ENCODE data around the gene COMMD8. TPM values are rescaled to one million over a fixed set of nuclear protein-coding genes. Genes with fewer than 3 reads are reported as not detected.
A peak's percentile ranks its signal among the peaks of the same experiment; 100 is the strongest.

Gene COMMD8
- total RNA-seq, 1 donor from 2014 or later, result 15.7 TPM

DNA sequence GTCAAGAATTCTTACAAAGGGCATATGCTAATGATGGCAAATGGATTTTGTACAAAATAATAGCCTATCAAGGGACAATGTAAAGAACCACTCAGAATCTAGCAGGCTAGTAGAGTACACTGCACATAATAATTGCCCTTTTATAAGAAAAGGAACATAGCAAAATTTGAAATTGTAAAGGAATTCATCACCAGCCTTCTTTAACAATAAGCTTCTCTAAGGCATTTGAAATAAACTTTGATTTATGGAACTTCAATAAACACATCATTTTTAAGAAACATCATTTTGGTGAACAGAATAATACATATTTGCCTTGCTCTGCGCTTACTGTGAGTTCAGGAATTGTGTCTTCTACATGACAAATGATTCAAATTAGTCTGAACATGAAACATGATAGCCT lies 11.9 kb upstream of the COMMD8 start:
- no peak for ATAC-seq
- DNase-seq, result no peak
- intact Hi-C loops (cut with micrococcal nuclease), result no loop called here

DNA sequence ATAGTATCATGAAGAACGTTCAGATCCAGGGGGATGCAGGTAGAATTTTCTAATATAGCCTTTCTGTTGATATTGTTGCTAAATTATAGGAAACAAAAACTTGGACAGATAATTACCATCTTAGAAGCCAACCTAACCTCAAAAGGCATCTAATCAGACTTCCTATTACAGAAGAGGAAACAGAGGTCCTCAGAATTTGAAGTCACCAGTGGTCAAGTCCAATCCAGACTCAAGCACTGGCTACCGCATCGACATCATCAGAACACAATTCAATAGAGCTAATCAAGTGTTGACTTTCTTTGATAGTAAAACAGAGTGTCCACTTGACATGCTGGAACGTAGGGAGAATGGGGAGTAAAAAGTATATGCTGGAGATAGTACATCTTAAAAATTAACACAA lies 11.3 kb upstream of the COMMD8 start:
- no peak for ATAC-seq
- no peak for DNase-seq
- intact Hi-C loops (cut with micrococcal nuclease), result no loop called here

DNA sequence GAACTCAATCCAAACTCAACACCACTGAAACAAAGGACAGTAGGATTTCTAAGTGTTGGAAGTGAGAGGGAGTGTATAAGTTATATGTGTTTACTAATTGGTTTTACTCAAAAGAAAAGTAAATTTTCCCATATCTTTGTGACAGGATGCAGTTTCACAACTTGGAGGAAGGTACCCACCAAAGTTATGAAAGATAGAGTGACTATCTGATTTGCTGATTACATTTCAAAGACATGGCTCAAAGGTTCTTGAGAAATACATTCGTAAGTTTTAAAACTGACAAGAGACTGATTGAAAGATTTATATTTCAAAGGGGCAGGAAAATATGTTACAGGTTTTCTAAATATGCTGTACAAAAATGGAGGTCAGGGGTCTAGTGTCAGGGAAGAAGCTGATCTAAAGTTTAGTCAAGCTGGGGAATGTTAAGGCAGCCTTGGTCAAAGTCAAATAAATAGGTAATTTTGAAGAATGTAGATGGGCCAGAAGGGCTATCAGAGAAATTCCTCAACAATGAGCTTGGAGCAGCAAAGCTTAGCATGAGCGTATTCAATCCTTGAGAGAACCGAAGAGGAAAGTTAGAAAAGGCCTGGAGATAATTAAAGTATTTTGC lies 9.7 kb upstream of the COMMD8 start:
- ATAC-seq (no peak), DNase-seq (no peak)
- intact Hi-C loops (cut with micrococcal nuclease), result no loop called here

DNA sequence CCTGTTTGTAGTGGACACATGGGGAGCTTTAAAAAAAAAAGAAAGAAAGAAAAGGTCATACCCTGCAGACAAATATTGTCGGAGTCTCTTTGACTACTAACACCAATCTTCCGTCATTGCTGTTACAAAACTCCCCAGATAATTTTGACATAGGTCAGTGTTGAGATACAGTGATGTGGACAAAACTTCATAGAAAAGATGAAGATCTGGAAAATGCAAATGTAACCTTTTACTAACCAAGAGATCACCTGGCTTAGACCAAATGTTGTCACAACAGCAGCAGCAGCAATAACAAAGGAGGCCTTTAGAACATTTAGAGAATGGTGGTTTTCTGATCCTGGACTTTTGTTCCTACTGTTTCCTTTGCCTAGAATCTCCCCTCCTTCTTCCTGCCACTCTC lies 8.1 kb upstream of the COMMD8 start:
- no peak for ATAC-seq
- no peak for DNase-seq

DNA sequence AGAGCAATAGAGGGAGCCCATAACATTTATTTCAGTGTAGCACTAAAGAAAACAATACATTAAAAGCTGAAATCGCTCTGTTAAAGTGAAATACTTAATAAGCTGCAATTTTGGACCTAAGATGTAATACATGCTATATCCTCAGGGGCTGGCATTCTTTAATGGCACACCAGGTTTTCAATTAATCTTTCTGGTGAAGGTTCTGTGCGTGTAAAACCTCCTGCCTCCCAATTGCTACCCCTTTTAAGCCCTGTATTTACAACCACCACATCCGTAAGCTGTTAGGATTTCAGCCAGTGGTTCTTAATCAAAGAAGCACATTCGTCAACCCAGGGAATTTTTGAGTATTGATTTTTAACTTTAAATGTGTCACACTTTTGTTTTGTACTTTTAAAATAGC lies 7.6 kb upstream of the COMMD8 start:
- ATAC-seq (no peak), DNase-seq (no peak)
- intact Hi-C loops (cut with micrococcal nuclease), result no loop called here

More for the DNA sequence above, 8.1 kb upstream of the COMMD8 start:
- intact Hi-C loops (cut with micrococcal nuclease), result no loop called here

DNA sequence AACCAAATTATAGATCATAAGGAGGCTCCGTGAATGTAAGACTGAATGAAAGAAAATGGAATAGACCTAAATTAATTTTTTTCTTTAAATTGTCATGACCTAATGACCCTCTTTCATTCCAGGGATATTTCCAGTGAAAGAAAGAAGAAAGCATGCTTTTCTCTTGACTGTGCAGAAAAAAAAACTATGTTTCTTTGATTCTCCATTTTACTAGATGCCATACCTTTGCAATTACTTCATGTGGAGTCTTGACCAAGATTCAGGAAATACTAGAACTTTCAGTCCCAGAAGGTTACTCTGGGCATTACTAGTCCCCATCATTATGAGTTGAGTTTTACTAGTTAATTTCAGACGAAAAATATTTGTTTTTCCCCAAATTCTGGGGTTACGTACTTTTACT lies 6.4 kb upstream of the COMMD8 start:
- intact Hi-C loops (cut with micrococcal nuclease), result no loop called here
- no peak for DNase-seq
- ATAC-seq, result no peak

DNA sequence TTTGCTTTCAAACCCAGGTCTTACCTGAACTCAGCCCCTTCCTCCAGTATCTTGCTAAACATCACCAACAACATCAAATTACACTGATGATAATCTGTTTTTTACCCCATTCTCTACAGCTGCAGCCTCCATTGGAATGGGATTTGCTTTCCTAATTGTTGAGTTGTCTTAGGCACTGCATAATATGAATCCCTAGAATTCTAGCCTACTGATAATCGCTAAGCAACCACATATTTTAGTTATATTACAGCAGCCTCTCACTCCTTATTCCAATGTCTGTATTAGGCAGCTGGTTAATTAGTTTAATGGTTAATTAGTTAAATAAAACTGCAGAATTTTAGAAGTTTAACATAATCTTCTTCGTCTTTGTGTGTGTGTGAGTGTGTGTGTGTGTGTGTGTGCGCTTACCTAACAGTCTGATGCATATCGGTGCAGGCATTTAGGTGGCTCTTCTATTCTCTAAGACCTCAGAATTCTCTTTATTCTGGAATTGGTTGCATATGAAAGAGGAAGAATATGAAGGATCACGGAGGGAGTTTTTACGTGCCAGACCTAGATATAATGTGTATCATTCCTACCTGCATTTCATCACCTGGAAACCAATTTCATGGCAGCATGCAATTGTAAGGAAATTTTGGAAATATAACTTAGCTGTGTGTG lies 5.3 kb upstream of the COMMD8 start:
- intact Hi-C loops (cut with micrococcal nuclease), result no loop called here
- no peak for ATAC-seq
- DNase-seq, result no peak

DNA sequence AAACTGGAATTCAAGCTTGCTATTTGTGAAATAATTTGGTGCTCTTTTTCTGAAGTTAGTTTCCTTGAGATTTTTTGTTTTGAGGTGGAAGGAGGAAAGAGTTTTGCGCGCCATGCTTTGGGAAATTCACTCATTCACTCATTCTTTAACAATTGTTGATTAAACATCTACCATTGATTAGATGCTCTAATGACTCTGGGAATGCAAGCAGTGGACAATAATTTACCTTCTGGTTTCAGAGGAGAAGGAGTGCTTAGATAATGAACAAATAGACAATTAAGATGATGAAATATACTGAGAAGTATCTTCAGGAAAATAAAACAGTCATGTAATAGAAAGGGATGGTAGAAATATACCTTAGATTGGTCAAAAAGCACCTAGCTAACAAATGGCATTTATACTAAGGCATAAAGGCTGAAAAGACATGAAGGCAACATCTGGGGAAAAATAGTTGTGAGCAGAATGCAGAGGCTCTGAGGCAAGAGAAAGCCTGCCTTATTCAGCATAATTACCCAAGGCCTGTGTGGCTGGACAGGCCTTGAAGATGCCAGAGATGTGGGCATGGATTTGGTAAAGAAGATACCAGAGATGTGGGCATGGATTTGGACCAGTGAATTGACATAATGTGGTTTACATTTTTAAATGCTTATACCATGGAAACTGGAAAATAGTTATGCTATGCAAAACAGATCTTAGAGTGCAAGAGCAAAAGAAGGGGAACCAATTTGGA lies 2.7 kb upstream of the COMMD8 start:
- intact Hi-C loops (cut with micrococcal nuclease), result no loop called here
- DNase-seq (no peak), ATAC-seq (no peak)

DNA sequence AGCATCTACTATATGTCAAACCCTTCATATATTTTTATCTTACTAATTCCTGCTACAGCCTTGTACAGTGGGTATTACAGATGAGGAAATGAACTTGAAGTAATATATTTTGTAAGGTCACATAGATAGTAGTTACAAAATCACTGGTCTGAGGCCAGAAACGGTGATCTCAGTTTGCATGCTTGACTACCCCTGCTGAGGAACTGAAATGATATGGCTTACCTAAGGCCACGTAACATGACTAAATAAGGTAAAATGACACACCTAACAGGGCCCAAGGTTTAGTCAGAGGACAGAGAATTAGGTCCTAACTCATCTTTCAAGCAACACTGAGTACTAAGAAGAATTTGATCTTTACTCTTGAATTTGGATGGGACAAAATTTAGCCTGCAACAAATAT lies 1.5 kb upstream of the COMMD8 start:
- intact Hi-C loops (cut with micrococcal nuclease), result no loop called here
- no peak for ATAC-seq
- no peak for DNase-seq

DNA sequence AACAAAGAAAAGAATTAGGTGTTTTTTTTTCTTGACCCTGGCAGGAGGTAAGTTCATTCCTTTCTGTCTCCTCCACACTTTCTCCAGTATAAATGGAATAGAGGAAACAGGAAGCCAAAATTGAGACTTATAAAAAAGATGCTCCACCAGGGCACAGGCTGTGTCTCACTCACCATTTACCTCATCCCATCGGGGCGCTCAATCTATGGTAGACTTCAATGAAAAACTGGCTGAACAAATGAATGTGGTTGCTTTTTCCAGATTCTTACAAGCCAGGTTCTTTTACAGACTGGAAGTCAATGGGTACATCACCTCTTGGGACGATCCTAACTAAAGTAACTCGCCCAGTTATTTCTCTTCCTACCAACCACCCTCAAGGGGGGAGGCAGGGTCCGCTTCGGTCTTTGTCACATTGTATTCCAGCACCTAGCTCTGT lies 685 bp downstream of the COMMD8 start:
- ATAC-seq, result peak; percentile 4
- DNase-seq, result no peak
- intact Hi-C loops (cut with micrococcal nuclease), result no loop called here

DNA sequence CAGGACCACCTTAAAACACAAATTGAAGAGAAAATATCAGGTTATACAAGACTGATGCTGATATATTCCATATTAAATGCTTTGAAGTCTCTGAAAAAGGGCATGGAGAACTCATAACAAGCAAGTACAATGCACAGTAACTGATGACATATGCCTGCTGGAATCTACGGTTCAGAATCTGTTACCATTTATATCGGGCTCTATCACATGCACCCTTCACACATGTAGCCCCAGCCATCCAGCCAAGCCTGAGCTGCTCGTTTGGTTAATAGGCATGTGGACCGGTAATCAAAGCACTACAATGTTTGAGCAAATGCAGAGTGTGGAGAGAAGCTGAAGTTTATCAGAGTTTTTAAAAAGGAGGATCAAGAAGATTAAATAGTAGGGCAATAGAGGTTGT lies 11.8 kb downstream of the COMMD8 start:
- DNase-seq (peak; percentile 29), ATAC-seq (peak; percentile 89)
- intact Hi-C loops (cut with micrococcal nuclease), result no loop called here

DNA sequence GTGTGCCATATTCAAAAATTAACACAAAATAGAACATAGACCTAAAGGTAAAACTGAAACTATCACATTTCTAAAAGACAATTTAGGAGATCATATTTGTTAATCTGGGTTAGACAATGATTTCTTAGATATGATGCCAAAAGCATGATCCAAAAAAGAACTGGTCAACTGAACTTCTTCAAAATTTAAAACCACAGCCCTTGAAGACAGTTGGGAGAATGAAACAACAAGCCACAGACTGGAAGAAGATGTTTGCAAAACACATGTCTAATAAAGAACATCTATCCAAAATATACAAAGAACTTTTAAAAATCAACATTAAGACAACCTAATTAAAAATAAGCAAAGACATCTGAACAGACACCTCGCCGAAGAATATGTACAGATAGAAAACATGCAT lies 19.5 kb downstream of the COMMD8 start:
- intact Hi-C loops (cut with micrococcal nuclease), result no loop called here
- ATAC-seq, result no peak
- DNase-seq, result no peak

DNA sequence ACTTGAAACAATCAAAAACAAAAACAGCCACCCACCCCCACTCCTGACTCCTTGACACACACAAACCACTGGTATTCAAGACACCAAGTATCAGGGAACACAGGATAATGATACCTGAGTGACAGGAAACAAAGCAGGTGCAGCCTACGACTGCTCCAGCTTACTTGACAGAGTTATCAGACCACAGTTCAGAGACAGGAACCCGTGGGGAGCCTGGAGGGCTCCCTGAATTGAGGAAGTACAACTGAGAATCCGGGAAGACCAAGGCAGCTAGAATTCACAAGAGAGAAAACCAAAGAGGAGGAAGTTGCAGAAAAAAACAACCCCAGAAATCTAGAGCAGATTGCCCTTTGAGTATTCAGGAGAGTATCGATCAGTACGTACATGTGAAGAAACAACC lies 20.5 kb downstream of the COMMD8 start:
- intact Hi-C loops (cut with micrococcal nuclease), result no loop called here
- ATAC-seq, result peak; percentile 20
- peak; percentile 23 for DNase-seq

DNA sequence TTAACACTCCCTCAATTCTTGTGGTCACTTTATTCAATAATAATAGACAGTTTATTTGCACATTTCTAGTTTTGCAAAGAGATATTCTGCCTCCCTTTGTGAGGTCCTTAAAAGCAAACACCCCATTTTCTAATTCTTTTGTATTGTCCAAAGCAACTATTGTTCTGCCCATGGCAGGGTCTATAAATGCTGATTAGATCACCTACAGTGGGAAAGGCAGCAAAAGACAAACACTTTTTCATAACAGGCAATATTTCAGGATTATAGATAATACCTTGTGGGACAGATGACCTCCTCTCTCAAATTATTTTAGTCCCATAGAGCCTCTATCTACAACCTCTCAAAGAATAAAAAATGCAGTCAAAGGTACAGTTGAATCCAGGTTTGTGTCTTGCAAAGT lies 28.6 kb downstream of the COMMD8 start:
- ATAC-seq (no peak), DNase-seq (no peak)
- intact Hi-C loops (cut with micrococcal nuclease), result no loop called here

DNA sequence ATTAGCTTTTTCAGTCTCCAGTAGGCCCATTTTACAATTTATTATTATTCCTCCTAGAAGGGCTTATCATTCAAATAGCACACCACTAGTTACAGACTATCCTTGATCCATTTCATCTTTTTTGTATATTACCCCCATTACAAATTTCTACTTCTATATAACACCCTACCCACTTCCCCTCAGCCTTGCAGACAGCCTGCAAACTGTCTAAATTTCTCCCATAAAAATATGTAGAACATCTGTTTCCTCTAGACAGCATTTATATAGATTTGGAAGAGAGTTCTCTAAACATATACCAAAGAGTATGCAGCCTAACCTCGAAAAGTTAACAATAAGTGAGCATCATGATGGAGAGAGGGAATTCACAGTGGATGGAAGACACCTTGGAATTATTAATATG lies 30.8 kb downstream of the COMMD8 start:
- ATAC-seq, result no peak
- no peak for DNase-seq
- intact Hi-C loops (cut with micrococcal nuclease), result no loop called here

DNA sequence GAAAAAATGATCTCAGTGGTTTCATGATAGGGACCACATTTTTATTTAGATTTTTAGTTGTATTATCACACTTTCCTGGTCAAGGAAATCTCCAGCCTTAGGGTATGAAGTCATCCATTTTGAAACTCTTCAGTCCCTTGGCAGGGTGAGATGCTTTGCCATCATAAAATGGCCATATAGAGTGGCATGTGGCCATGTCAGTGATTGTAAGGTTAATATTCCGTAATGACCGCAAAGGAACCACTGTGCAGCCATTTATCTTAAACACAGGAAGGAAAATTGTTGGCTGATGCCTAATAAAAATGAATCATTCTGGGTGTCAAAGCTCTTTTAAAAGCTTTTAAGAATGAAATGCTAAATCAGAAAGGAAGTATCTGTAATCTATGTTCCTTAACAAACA lies 35.6 kb downstream of the COMMD8 start:
- no peak for ATAC-seq
- intact Hi-C loops (cut with micrococcal nuclease), result no loop called here
- DNase-seq, result no peak

DNA sequence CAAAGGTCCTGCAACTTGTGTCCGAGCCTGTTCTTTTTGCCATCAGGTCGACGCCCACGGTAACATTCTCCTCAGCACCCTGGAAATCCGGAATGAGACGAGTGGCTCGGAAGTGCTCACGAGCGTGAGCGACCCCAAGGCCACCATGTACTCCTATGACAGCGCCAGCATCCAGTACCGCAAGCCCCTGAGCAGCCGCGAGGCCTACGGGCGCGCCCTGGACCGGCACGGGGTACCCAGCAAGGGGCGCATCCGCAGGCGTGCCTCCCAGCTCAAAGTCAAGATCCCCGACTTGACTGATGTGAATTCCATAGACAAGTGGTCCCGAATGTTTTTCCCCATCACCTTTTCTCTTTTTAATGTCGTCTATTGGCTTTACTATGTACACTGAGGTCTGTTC lies 37.9 kb downstream of the COMMD8 start:
- ATAC-seq (no peak), DNase-seq (no peak)
- intact Hi-C loops (cut with micrococcal nuclease), result no loop called here

DNA sequence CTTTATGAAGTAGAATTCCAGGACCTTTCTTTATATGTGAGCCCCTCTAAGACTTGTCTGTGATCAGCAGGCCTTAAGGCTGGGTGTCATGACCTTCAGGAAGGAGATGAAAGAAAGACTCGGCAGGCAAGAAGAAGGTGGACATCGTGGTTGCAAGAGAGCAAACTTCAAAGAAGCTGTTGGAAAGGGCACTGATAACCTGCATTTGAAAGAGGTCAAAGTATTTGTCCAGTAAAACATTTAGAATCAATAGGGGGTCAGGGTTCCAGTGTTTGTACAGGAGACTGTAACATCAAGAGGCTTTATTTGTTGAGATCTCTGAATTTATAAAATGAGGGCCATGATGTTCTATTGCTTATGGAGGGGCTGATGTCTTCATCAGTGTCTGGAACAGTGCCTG lies 44.2 kb downstream of the COMMD8 start:
- ATAC-seq, result no peak
- intact Hi-C loops (cut with micrococcal nuclease), result no loop called here

DNA sequence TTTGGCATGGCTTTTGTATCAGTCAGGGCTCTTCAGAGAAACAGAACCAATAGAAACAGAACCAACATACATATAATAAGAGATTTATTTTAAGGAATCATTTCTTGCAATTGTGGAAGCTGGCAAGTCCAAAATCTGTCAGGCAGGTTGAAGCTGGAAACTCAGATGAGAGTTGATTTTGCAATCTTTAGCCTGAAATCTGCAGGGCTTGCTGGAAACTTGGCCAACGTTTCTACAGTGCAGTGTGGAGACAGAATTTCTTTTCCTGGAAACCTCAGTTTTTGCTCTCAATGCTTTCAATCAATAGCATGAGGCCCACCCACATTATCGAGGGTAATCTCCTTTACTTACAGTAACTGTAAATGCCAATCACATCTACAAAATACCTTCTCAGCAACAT lies 45.4 kb downstream of the COMMD8 start:
- no peak for ATAC-seq
- intact Hi-C loops (cut with micrococcal nuclease), result no loop called here
- no peak for DNase-seq

More for the DNA sequence above, 44.2 kb downstream of the COMMD8 start:
- DNase-seq, result no peak

DNA sequence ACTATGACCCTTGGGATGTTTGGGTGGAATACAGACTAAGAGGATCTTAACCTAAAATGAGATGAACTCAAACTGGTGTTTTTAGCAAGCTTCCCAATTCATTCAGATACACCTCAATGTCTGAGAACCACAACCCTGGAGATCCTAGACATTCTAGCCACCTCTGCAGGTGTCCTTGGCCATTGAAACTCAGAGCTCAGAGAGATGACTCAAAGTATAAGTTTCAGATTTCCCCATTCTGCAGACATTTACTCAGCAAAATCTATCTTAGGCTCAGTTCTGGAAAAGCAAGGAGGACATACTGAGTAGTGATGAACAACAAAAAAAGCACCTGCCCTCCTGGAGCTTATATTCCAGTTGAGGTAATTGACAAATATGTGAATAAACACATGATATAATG lies 47.8 kb downstream of the COMMD8 start:
- no peak for ATAC-seq
- intact Hi-C loops (cut with micrococcal nuclease), result no loop called here
- DNase-seq, result no peak

DNA sequence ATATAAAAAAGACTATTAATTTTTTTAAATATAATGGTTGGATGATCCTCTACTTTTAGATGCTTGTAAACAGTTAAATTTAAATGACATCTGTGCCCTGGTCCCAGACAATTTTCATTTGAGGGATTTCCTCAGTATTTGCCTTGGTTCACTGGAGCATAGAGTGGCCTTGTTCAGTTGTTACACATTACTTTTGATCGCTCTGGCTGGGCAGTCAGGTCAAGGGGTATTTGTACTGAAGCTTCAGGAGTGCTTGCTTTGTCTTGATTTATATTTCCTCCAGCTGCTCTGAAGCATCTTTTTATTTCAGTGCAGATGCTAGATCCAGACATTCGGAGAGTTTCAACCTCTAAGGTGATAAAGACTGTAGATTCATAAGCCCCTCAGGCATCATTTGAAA lies 50.0 kb downstream of the COMMD8 start:
- ATAC-seq, result no peak

More for the DNA sequence above, 50.0 kb downstream of the COMMD8 start:
- intact Hi-C loops (cut with micrococcal nuclease), result no loop called here
- no peak for DNase-seq
